Measurements from ENCODE around the gene GOLGA6L1.
"Not testable (repeated sequence)": the region's sequence is repeated elsewhere in the genome, so short reads cannot be mapped to it uniquely, and the experiment has no call there.

GRCh38 chr15:23081996-23082737, 54.5 kb downstream of the GOLGA6L1 start:
- TF ChIP-seq CTCF (conservative IDR thresholded peaks at IDR 0.05); ZFX (IDR thresholded peaks at IDR 0.05): not testable (repeated sequence)
